ENCODE data around the gene BARHL2.

DNA sequence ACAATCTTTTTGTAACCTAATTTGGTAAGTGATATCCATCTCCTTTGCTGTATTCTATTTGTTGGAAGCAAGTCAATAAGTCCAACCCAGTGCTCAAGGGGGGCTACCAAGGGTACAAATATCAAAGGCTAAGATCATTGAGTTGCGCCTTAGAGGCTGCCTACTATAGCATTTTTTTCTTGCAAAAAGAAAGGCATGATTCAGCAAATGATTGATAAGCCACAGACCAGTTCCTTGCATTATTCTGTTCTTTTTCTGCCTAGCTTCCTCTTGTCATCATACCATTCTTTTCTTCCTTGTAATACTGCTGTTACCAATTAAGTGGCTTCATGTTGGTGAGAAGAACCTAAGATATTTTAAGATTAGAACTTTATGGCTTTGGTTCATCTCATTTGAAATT lies 29.8 kb upstream of the BARHL2 start:
- TF ChIP-seq POLR2A (IDR thresholded peaks at IDR 0.05; ENCODE audit: low read depth, low read length) (no peak), RFX5 (IDR thresholded peaks at IDR 0.05; ENCODE audit: low read depth, low read length) (no peak), MAFK (IDR thresholded peaks at IDR 0.05; ENCODE audit: low read depth, low read length) (no peak), RAD21 (IDR thresholded peaks at IDR 0.05; ENCODE audit: low read length) (no peak), CEBPB (IDR thresholded peaks at IDR 0.05; ENCODE audit: low read depth, low read length) (no peak), CHD1 (IDR thresholded peaks at IDR 0.05; ENCODE audit: low read depth, low read length) (no peak), RCOR1 (IDR thresholded peaks at IDR 0.05; ENCODE audit: insufficient replicate concordance, low read length) (no peak), SMC3 (IDR thresholded peaks at IDR 0.05; ENCODE audit: low read depth, low read length) (no peak), MXI1 (IDR thresholded peaks at IDR 0.05; ENCODE audit: borderline replicate concordance, low read depth, low read length) (no peak), MAZ (IDR thresholded peaks at IDR 0.05; ENCODE audit: borderline replicate concordance, low read depth, low read length) (no peak), FOS (IDR thresholded peaks at IDR 0.05; ENCODE audit: low read depth, low read length) (no peak)
- TF ChIP-seq, protein P1, sequence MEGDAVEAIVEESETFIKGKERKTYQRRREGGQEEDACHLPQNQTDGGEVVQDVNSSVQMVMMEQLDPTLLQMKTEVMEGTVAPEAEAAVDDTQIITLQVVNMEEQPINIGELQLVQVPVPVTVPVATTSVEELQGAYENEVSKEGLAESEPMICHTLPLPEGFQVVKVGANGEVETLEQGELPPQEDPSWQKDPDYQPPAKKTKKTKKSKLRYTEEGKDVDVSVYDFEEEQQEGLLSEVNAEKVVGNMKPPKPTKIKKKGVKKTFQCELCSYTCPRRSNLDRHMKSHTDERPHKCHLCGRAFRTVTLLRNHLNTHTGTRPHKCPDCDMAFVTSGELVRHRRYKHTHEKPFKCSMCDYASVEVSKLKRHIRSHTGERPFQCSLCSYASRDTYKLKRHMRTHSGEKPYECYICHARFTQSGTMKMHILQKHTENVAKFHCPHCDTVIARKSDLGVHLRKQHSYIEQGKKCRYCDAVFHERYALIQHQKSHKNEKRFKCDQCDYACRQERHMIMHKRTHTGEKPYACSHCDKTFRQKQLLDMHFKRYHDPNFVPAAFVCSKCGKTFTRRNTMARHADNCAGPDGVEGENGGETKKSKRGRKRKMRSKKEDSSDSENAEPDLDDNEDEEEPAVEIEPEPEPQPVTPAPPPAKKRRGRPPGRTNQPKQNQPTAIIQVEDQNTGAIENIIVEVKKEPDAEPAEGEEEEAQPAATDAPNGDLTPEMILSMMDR (conservative IDR thresholded peaks at IDR 0.05; ENCODE audit: low read depth, low read length): no peak
- TF ChIP-seq, protein P2, sequence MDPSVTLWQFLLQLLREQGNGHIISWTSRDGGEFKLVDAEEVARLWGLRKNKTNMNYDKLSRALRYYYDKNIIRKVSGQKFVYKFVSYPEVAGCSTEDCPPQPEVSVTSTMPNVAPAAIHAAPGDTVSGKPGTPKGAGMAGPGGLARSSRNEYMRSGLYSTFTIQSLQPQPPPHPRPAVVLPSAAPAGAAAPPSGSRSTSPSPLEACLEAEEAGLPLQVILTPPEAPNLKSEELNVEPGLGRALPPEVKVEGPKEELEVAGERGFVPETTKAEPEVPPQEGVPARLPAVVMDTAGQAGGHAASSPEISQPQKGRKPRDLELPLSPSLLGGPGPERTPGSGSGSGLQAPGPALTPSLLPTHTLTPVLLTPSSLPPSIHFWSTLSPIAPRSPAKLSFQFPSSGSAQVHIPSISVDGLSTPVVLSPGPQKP (IDR thresholded peaks at IDR 0.05; ENCODE audit: borderline replicate concordance, low read depth, low read length): no peak
- TF ChIP-seq, protein P3, sequence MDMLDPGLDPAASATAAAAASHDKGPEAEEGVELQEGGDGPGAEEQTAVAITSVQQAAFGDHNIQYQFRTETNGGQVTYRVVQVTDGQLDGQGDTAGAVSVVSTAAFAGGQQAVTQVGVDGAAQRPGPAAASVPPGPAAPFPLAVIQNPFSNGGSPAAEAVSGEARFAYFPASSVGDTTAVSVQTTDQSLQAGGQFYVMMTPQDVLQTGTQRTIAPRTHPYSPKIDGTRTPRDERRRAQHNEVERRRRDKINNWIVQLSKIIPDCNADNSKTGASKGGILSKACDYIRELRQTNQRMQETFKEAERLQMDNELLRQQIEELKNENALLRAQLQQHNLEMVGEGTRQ (IDR thresholded peaks at IDR 0.05; ENCODE audit: low read depth, low read length): no peak

Measured in IMR-90 (cell line).